HCT116 (cell line): Measurements from ENCODE around the gene ADD2. TPM values are rescaled to one million over a fixed set of nuclear protein-coding genes. Genes with fewer than 3 reads are reported as not detected.

Source experiments
- ATAC-seq: fragments of 200-7000 bp; cut with Tn5 transposase; 2 replicates; pipeline ENCODE4 v1.9.1; 2020; ENCODE audit warnings: mild to moderate bottlenecking, moderate library complexity
- BruUV-seq: library from RNA; stranded (reverse); fragments of 400-500 nt; replicated peaks from 2 replicates; lab custom pipeline; 2021; lab: Mats Ljungman, UMichigan
- CTCF ChIA-PET: fragments of 300-600 bp; sonication (Branson Sonifier 250); formaldehyde crosslinking; loops from one replicate; lab custom pipeline; 2021; ENCODE audit warnings: antibody characterized with exemption; lab: Charles Lee
- POLR2A ChIA-PET: fragments of 300-600, 350-600 bp; sonication (Branson Sonifier 250); formaldehyde crosslinking; loops from one replicate; lab custom pipeline; 2021; ENCODE audit warnings: antibody characterized with exemption; lab: Charles Lee
- RAD21 ChIA-PET, 2 experiments: fragments of 300-600 bp; sonication (Branson Sonifier 250); formaldehyde crosslinking; loops; one replicate each; lab custom pipeline; 2023; ENCODE audit warnings: low total read pairs in 2 of 2; ENCODE audit not compliant: uncharacterized antibody in 2 of 2, unreplicated experiment in 2 of 2, low non-redundant PET in 1 of 2; lab: Charles Lee
- DNase-seq: peaks from one replicate; pipeline ENCODE4 v3.0.0-alpha.2; 2010; ENCODE audit warnings: low read depth, low spot score
- H2AFZ ChIP-seq: fragments of 200-600 bp; shearing (Covaris generic), sonication (generic); 2 replicates; pipeline ENCODE4 v1.6.1; 2017; ENCODE audit warnings: low read depth, mixed run types, mixed read lengths, antibody characterized with exemption, low read length; ENCODE audit not compliant: poor library complexity, severe bottlenecking
- H3K27ac ChIP-seq: 2 replicates; pipeline ENCODE4 v1.5.1; 2012; ENCODE audit warnings: low read depth, low read length
- H3K27me3 ChIP-seq: fragments of 200-600 bp; sonication (generic); 2 replicates; pipeline ENCODE4 v1.6.1; 2016; ENCODE audit warnings: mixed run types, low read length, mixed read lengths; ENCODE audit not compliant: insufficient read depth
- H3K36me3 ChIP-seq, 2 experiments: fragments of 200-500 bp in 1 of 2; fragments of 200-600 bp in 1 of 2; sonication (Bioruptor generic) in 1 of 2; sonication (generic) in 1 of 2; 2 replicates each; pipeline versions ENCODE4 v1.5.1 to v1.6.1; 2014 to 2016; ENCODE audit warnings: low read length in 2 of 2, inconsistent platforms in 1 of 2, mixed read lengths in 1 of 2, mixed run types in 1 of 2; ENCODE audit not compliant: insufficient read depth in 2 of 2, control insufficient read depth in 1 of 2
- H3K4me1 ChIP-seq, 2 experiments: fragments of 200-600 bp in 1 of 2; sonication (generic) in 1 of 2; 2 replicates each; pipeline versions ENCODE4 v1.5.1 to v1.6.1; 2012 to 2017; ENCODE audit warnings: low read length in 2 of 2, inconsistent platforms in 1 of 2, mild to moderate bottlenecking in 1 of 2, mixed read lengths in 1 of 2, mixed run types in 1 of 2, moderate library complexity in 1 of 2; ENCODE audit not compliant: insufficient read depth in 2 of 2, control insufficient read depth in 1 of 2
- H3K4me2 ChIP-seq: fragments of 200-600 bp; sonication (generic); 2 replicates; pipeline ENCODE4 v1.6.1; 2017; ENCODE audit warnings: mixed run types, low read length, mixed read lengths
- H3K4me3 ChIP-seq, 2 experiments: fragments of 200-600 bp in 1 of 2; sonication (generic) in 1 of 2; replicated peaks in 1 of 2; 2 replicates each; pipeline ENCODE4 v1.5.1; 2011 to 2016; ENCODE audit warnings: low read length in 2 of 2, control low read depth in 1 of 2, low read depth in 1 of 2, mild to moderate bottlenecking in 1 of 2, mixed read lengths in 1 of 2, mixed run types in 1 of 2
- H3K79me2 ChIP-seq: fragments of 200-600 bp; sonication (generic); 2 replicates; pipeline ENCODE4 v1.6.1; 2017; ENCODE audit warnings: mild to moderate bottlenecking, mixed run types, low read length, moderate library complexity, mixed read lengths; ENCODE audit not compliant: insufficient read depth
- H3K9ac ChIP-seq: fragments of 200-600 bp; sonication (generic); 2 replicates; pipeline ENCODE4 v1.6.1; 2016; ENCODE audit warnings: low read length, mixed read lengths
- H3K9me2 ChIP-seq: fragments of 200-600 bp; sonication (generic), shearing (Covaris generic); 2 replicates; pipeline ENCODE4 v1.6.1; 2017; ENCODE audit warnings: mixed run types, mild to moderate bottlenecking, moderate library complexity; ENCODE audit not compliant: insufficient read depth
- H3K9me3 ChIP-seq, 2 experiments: fragments of 200-500 bp in 1 of 2; fragments of 200-600 bp in 1 of 2; sonication (Bioruptor generic) in 1 of 2; sonication (generic) in 1 of 2; 2 replicates each; pipeline ENCODE4 v1.6.1; 2014 to 2017; ENCODE audit warnings: low read length in 2 of 2, mixed read lengths in 2 of 2, inconsistent platforms in 1 of 2, low read depth in 1 of 2, mild to moderate bottlenecking in 1 of 2, mixed run types in 1 of 2, moderate library complexity in 1 of 2; ENCODE audit not compliant: control insufficient read depth in 1 of 2, insufficient read depth in 1 of 2
- H4K20me1 ChIP-seq: fragments of 200-600 bp; sonication (generic), shearing (Covaris generic); 2 replicates; pipeline ENCODE4 v1.6.1; 2017; ENCODE audit warnings: mixed run types, mild to moderate bottlenecking, moderate library complexity; ENCODE audit not compliant: insufficient read depth
- ATF3 ChIP-seq: IDR thresholded peaks from 2 replicates; pipeline ENCODE4 v1.6.1; 2012
- CBX3 ChIP-seq: IDR thresholded peaks from 2 replicates; pipeline ENCODE4 v1.6.1; 2012; ENCODE audit warnings: low read depth
- CEBPB ChIP-seq: IDR thresholded peaks from 2 replicates; pipeline ENCODE4 v1.6.1; 2012; ENCODE audit warnings: low read depth
- EGR1 ChIP-seq: IDR thresholded peaks from 2 replicates; pipeline ENCODE4 v1.6.1; 2012; ENCODE audit warnings: low read depth
- ELF1 ChIP-seq: IDR thresholded peaks from 2 replicates; pipeline ENCODE4 v1.6.1; 2012; ENCODE audit warnings: low read depth, borderline replicate concordance
- FOSL1 ChIP-seq: IDR thresholded peaks from 2 replicates; pipeline ENCODE4 v1.6.1; 2012; ENCODE audit warnings: low read depth
- JUND ChIP-seq: IDR thresholded peaks from 2 replicates; pipeline ENCODE4 v1.6.1; 2012
- MAX ChIP-seq: IDR thresholded peaks from 2 replicates; pipeline ENCODE4 v1.6.1; 2012
- POLR2A ChIP-seq: IDR thresholded peaks from 2 replicates; pipeline ENCODE4 v1.7.0; 2011; ENCODE audit warnings: borderline replicate concordance; ENCODE audit not compliant: insufficient read depth, insufficient read length; ENCODE audit errors: extremely low read depth
- POLR2AphosphoS5 ChIP-seq: IDR thresholded peaks from 2 replicates; pipeline ENCODE4 v1.6.1; 2011; ENCODE audit warnings: mild to moderate bottlenecking, low read depth, low read length, moderate library complexity
- SIN3A ChIP-seq: IDR thresholded peaks from 2 replicates; pipeline ENCODE4 v1.6.1; 2012; ENCODE audit warnings: low read depth
- TCF7L2 ChIP-seq: IDR thresholded peaks from 2 replicates; pipeline ENCODE4 v1.7.0; 2011; ENCODE audit warnings: borderline replicate concordance, inconsistent platforms; ENCODE audit not compliant: insufficient read depth, insufficient read length; ENCODE audit errors: extremely low read depth
- ZBTB33 ChIP-seq: IDR thresholded peaks from 2 replicates; pipeline ENCODE4 v1.6.1; 2011; ENCODE audit warnings: mild to moderate bottlenecking, low read length, moderate library complexity; ENCODE audit not compliant: insufficient replicate concordance; ENCODE audit errors: extremely low read depth
- ZFX ChIP-seq: fragments of 450-650 bp; IDR thresholded peaks from 2 replicates; pipeline ENCODE4 v1.6.1; 2017
- ZNF274 ChIP-seq: fragments of 200-500 bp; sonication (Bioruptor generic); IDR thresholded peaks from 2 replicates; pipeline ENCODE4 v1.6.1; 2014; ENCODE audit warnings: mild to moderate bottlenecking, low read depth, low read length, inconsistent platforms
- intact Hi-C: fragments of 100-400 bp; cut with micrococcal nuclease; formaldehyde crosslinking; loops from 2 replicates; pipeline ENCODE4 v1.10.0; 2022
- total RNA-seq: library from RNA; stranded (reverse); gene quantifications from one replicate; pipeline ENCODE4 v1.2.1, GENCODE V29; 2021; ENCODE audit not compliant: unreplicated experiment

Gene ADD2
- total RNA-seq, 1 experiment from 2014 or later, result 0.15 TPM

- no peak for TF ChIP-seq SIN3A
- no peak for TF ChIP-seq ATF3
- no peak for TF ChIP-seq CBX3
- TF ChIP-seq TCF7L2, result no peak
- no peak for TF ChIP-seq ZNF274
- no peak for TF ChIP-seq JUND
- TF ChIP-seq EGR1, result no peak
- no peak for TF ChIP-seq ELF1
Measured at GRCh38 chr2:70751881-70752280, 16.1 kb downstream of the ADD2 start (continued).

GRCh38 chr2:70750320-70750719 lies 17.7 kb downstream of the ADD2 start:
- intact Hi-C loops, result no loop called here
- BruUV-seq, result no TSS peak
- Histone ChIP-seq H3K9me3 (no peaks in the 10 kb centered on the region), H3K9ac (no peak overlapping the region), H3K79me2 (no peaks in the 10 kb centered on the region), H3K36me3 (no peaks in the 10 kb centered on the region), H3K27me3 (peaks cover 4% of the 10 kb centered on the region; the same call in 1 of the 2 replicates), H2AFZ (no peak overlapping the region), H3K27ac (no peak overlapping the region), H3K4me3 (no peak overlapping the region), H3K9me2 (no peaks in the 10 kb centered on the region), H4K20me1 (no peaks in the 10 kb centered on the region), H3K4me2 (no peak overlapping the region), H3K4me1 (no peaks in the 10 kb centered on the region)
- ChIA-PET POLR2A (no interaction called here), CTCF (no interaction called here), RAD21 (no interaction called here)
- ATAC-seq, result no peak
- no peak for DNase-seq
- TF ChIP-seq POLR2AphosphoS5 (no peak), ZFX (no peak), ELF1 (no peak), CEBPB (no peak), FOSL1 (no peak), POLR2A (no peak), SIN3A (no peak), ZBTB33 (no peak), CBX3 (no peak), MAX (no peak), TCF7L2 (no peak), JUND (no peak)
